Lower leg skin (tissue), 4 donors: ENCODE measurements around the gene GPR157. TPM values are rescaled to one million over a fixed set of nuclear protein-coding genes. Genes with fewer than 3 reads are reported as not detected.
A peak's percentile ranks its signal among the peaks of the same experiment; 100 is the strongest.
"Not testable (repeated sequence)": the region's sequence is repeated elsewhere in the genome, so short reads cannot be mapped to it uniquely, and the experiment has no call there.

Source experiments
- DNase-seq, 2 donors: peaks; one replicate each; pipeline ENCODE4 v3.0.0-alpha.2; 2019; ENCODE audit warnings: low spot score in 2 of 2
- H3K4me3 ChIP-seq: fragments of 200-600 bp; sonication (generic); 2 replicates; pipeline ENCODE4 v1.5.1; 2017; ENCODE audit warnings: mild to moderate bottlenecking, low read depth; ENCODE audit not compliant: poor library complexity, severe bottlenecking
- CTCF ChIP-seq, 3 donors: fragments of 450-650 bp; IDR thresholded peaks; one replicate each; pipeline ENCODE4 v1.5.1; 2016; ENCODE audit warnings: antibody characterized with exemption in 3 of 3, mild to moderate bottlenecking in 3 of 3, moderate library complexity in 2 of 3
- POLR2A ChIP-seq, 2 donors: fragments of 450-650 bp; IDR thresholded peaks; one replicate each; pipeline ENCODE4 v1.6.1; 2016 to 2017; ENCODE audit warnings: antibody characterized with exemption in 2 of 2, mild to moderate bottlenecking in 1 of 2, moderate library complexity in 1 of 2
- WGBS, 2 donors: methylation state at CpG; one replicate each; pipeline ENCODE4 v1.1.5; 2018; 5-methylcytosine and 5-hydroxymethylcytosine counted together
- intact Hi-C: fragments of 100-400 bp; cut with DNase I; formaldehyde crosslinking; loops from one replicate; pipeline ENCODE4 v1.15.0; 2023; ENCODE audit warnings: low total_unique reads
- total RNA-seq, 4 donors: library from RNA; depleted of rRNA; stranded (reverse); fragments of >200 nt; gene quantifications; one replicate each; pipeline ENCODE4 v1.1.0, GENCODE V29; 2016

The GPR157 gene
- total RNA-seq, 4 donors from 2014 or later = 49.5 to 95.7 (median 60.8) TPM

DNA sequence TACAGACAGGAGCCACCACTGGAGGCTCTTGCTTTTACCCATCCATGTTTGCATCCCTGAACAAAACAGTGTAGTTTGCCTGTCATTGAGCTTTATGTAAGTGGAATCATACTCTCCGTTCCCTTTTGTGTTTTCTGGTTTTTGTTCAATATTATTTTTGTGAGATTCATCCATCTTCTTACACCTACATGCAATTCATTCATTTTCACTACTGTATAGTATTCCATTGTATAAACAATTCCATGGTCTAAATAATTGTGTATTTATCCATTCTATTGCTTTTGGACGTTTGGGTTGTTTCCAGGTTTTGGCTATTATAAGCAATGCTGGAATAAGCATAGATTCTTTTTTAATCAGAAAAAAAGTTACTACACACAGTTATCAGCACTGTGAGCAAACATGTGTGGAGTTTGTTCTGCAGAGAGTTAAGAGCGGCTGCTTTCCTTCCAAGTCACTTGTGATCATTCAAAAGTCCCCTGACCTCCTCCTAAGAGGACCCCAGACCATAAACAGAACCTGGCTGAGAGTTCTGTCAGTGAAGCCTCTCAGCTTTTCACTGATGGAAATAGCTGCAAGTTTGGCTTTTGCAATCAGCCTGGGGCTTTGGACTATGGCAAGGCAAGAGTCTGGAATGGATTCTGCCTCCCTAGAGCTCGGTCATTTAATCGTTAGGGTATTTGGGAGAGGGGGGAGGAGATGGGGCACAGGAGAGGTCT lies 5.1 kb upstream of the GPR157 start:
- TF ChIP-seq POLR2A (IDR thresholded peaks at IDR 0.05) = no peak
- no peak for TF ChIP-seq CTCF (IDR thresholded peaks at IDR 0.05)
- WGBS, 2 donors = 42 to 54% methylated on average over 5 of the region's 5 CpGs
- intact Hi-C loops = no loop called here
- DNase-seq = no peak
- no peak overlapping the region for H3K4me3 ChIP-seq

- intact Hi-C loops = no loop called here
- peak; percentile 81 to 97 for DNase-seq
- WGBS, 2 donors = 6 to 7% methylated on average over 16 to 24 of the region's 46 CpGs
- TF ChIP-seq CTCF (IDR thresholded peaks at IDR 0.05) (no peak), POLR2A (IDR thresholded peaks at IDR 0.05) (no peak)
- H3K4me3 ChIP-seq = no peak overlapping the region
Observed at GRCh38 chr1:9129266-9130041, 552 bp upstream of the GPR157 start.

GRCh38 chr1:9128166-9128519 lies 759 bp downstream of the GPR157 start:
- intact Hi-C loops = no loop called here
- 5 to 12% methylated on average over 6 to 11 of the region's 16 CpGs for WGBS, 2 donors
- DNase-seq = peak; percentile 38 to 91
- H3K4me3 ChIP-seq = peak overlapping the region; percentile 61
- TF ChIP-seq POLR2A (IDR thresholded peaks at IDR 0.05) (no peak), CTCF (IDR thresholded peaks at IDR 0.05) (no peak)

GRCh38 chr1:9127395-9128165 lies 1.3 kb downstream of the GPR157 start:
- no peak for DNase-seq
- WGBS, 2 donors = 45 to 49% methylated on average over 19 of the region's 19 CpGs
- intact Hi-C loops = no loop called here
- no peak for TF ChIP-seq CTCF (IDR thresholded peaks at IDR 0.05)
- no peak for TF ChIP-seq POLR2A (IDR thresholded peaks at IDR 0.05)
- H3K4me3 ChIP-seq = peak overlapping the region; percentile 61

DNA sequence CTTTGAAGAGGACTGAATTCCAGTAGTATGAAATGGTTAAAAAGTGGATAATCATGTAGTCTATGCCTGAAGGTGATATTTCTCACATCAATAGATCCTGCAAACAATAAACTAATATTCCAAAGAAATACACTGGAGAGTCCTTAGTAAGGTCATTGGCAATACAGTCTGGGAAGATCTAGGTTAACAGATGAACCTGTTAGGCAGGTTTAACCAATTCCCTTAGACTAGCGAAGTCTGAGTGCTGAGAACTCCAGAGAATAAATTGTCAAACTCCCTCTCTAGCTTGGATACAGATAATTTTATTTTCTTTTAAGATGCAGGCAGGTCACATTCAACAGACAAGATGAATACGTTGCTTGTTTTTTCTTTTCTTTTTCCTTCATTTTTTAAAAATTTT lies 2.4 kb downstream of the GPR157 start:
- no peak overlapping the region for H3K4me3 ChIP-seq
- intact Hi-C loops = no loop called here
- no peak for DNase-seq
- TF ChIP-seq POLR2A (IDR thresholded peaks at IDR 0.05) = no peak
- no peak for TF ChIP-seq CTCF (IDR thresholded peaks at IDR 0.05)
- 55 to 64% methylated on average over 2 of the region's 2 CpGs for WGBS, 2 donors

DNA sequence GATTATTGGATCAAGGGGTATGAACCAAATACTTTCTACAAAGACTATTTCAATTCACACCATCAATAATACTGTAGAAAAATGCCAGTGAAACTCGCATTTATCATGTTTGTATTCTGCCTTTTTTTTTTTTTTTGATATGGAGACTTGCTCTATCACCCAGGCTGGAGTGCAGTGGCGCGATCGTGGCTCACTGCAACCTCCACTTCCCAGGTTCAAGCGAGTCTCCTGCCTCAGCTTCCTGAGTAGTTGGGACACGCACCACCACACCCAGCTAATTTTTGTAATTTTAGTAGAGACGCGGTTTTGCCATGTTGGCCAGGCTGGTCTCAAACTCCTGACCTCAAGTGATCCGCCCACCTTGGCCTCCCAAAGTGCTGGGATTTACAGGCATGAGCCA lies 3.1 kb downstream of the GPR157 start:
- 59 to 69% methylated on average over 9 of the region's 9 CpGs for WGBS, 2 donors
- DNase-seq, intact Hi-C loops, H3K4me3 ChIP-seq: not testable (repeated sequence)
